ENCODE measurements around the gene TTLL8. TPM values are rescaled to one million over a fixed set of nuclear protein-coding genes. Genes with fewer than 3 reads are reported as not detected.

The TTLL8 gene
- polyA plus RNA-seq, 1 donor from 2014 or later: not detected

GRCh38 chr22:49977578-49977977 lies 80.5 kb downstream of the TTLL8 start:
- Histone ChIP-seq H3K4me2 (ENCODE audit: low read length) (no peak overlapping the region), H3K9me2 (ENCODE audit: insufficient read depth, low read length) (no peaks in the 10 kb centered on the region), H3K36me3 (ENCODE audit: insufficient read depth, low read length) (no peaks in the 10 kb centered on the region), H3K27me3 (ENCODE audit: insufficient read depth, low read depth, low read length) (peaks cover 5% of the 10 kb centered on the region), H3K9me3 (ENCODE audit: low read length) (peaks cover 7% of the 10 kb centered on the region), H3K9ac (ENCODE audit: low read length) (no peak overlapping the region), H3F3A (ENCODE audit: insufficient read depth, low read length, poor library complexity, severe bottlenecking) (no peaks in the 10 kb centered on the region), H3K4me3 (ENCODE audit: low read length) (no peak overlapping the region), H4K20me1 (ENCODE audit: insufficient read depth) (no peaks in the 10 kb centered on the region), H3K79me2 (replicated peaks; ENCODE audit: insufficient read depth, low read length) (no peaks in the 10 kb centered on the region), H2AFZ (ENCODE audit: low read depth, low read length) (no peak overlapping the region), H3K27ac (ENCODE audit: low read length) (no peak overlapping the region)
- TF ChIP-seq RAD21 (conservative IDR thresholded peaks at IDR 0.05) (no peak), MXI1 (conservative IDR thresholded peaks at IDR 0.05; ENCODE audit: poor library complexity, severe bottlenecking) (no peak), EP300 (conservative IDR thresholded peaks at IDR 0.05; ENCODE audit: poor library complexity, severe bottlenecking) (no peak), EZH2 (IDR thresholded peaks at IDR 0.05; ENCODE audit: borderline replicate concordance, insufficient read depth, low read length, poor library complexity, severe bottlenecking) (no peak), CTCF (IDR thresholded peaks at IDR 0.05; ENCODE audit: poor library complexity, severe bottlenecking) (no peak), TAF1 (IDR thresholded peaks at IDR 0.05; ENCODE audit: low read depth) (no peak), REST (IDR thresholded peaks at IDR 0.05; ENCODE audit: borderline replicate concordance) (no peak), SMC3 (conservative IDR thresholded peaks at IDR 0.05; ENCODE audit: poor library complexity) (no peak), POLR2AphosphoS5 (IDR thresholded peaks at IDR 0.05) (no peak)

DNA sequence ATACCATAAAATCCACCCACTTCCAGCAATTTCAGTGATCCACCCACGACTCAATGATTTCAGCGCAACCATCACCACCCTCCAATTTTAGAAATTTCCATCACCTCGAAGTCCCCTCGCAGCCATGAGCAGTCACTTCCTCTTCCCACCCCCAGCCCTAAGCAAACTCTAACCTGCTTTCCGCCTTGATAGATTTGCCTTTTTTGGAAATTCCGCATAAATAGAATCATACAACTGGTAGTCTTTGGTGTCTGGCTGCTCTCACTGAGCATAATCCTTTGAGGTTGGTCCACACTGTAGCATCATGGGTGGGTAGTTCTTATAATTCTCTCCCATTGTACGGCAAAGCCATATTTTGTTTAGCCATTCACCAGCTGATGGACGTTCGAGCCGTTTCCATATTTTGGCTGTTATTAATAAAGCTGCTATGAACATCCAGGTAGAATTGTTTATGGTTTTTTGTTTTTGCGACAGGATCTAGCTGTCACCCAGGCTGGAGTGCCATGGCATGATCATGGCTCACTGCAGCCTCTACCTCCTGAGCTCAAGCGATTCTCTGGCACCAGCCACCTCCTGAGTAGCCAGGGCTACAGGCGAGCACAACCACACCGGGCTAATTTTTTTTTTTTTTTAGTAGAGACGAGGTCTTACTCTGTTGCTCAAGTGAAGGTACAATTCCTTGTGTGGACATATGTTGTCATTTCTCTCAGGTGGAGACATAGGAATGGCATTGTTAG lies 81.5 kb downstream of the TTLL8 start:
- no peaks in the 10 kb centered on the region for H3F3A ChIP-seq (ENCODE audit: insufficient read depth, low read length, poor library complexity, severe bottlenecking)
- peaks cover 15% of the 10 kb centered on the region for H3K27me3 ChIP-seq (ENCODE audit: insufficient read depth, low read depth, low read length)
- no peak for TF ChIP-seq EZH2 (IDR thresholded peaks at IDR 0.05; ENCODE audit: borderline replicate concordance, insufficient read depth, low read length, poor library complexity, severe bottlenecking)
- no peak for TF ChIP-seq CTCF (IDR thresholded peaks at IDR 0.05; ENCODE audit: poor library complexity, severe bottlenecking)
- no peak overlapping the region for H3K27ac ChIP-seq (ENCODE audit: low read length)
- H3K4me2 ChIP-seq (ENCODE audit: low read length): no peak overlapping the region
- no peak overlapping the region for H3K4me3 ChIP-seq (ENCODE audit: low read length)
- no peak overlapping the region for H3K9ac ChIP-seq (ENCODE audit: low read length)
- no peak overlapping the region for H2AFZ ChIP-seq (ENCODE audit: low read depth, low read length)
- peaks cover 6% of the 10 kb centered on the region for H3K9me3 ChIP-seq (ENCODE audit: low read length)
- no peaks in the 10 kb centered on the region for H3K36me3 ChIP-seq (ENCODE audit: insufficient read depth, low read length)
- no peaks in the 10 kb centered on the region for H3K79me2 ChIP-seq (replicated peaks; ENCODE audit: insufficient read depth, low read length)
- no peaks in the 10 kb centered on the region for H3K9me2 ChIP-seq (ENCODE audit: insufficient read depth, low read length)
- no peaks in the 10 kb centered on the region for H4K20me1 ChIP-seq (ENCODE audit: insufficient read depth)
